CD4-positive, CD25-positive, alpha-beta regulatory T cell (primary cell): ENCODE measurements around the gene ADAP1. TPM values are rescaled to one million over a fixed set of nuclear protein-coding genes. Genes with fewer than 3 reads are reported as not detected.
"Not testable (repeated sequence)": the region's sequence is repeated elsewhere in the genome, so short reads cannot be mapped to it uniquely, and the experiment has no call there.

Source experiments
- ATAC-seq, 2 donors: fragments of 150-1000 bp; cut with Tn5 transposase; one replicate each; pipeline ENCODE4 v1.10.0; 2021; ENCODE audit warnings: low read depth in 2 of 2, moderate number of reproducible peaks in 2 of 2, moderate library complexity in 1 of 2
- DNase-seq, 3 donors: peaks; one replicate each; pipeline versions ENCODE4 v3.0.0 to v3.0.0-alpha.2; 2012 to 2022; ENCODE audit warnings: mixed read lengths in 1 of 3
- H3K27ac ChIP-seq: one replicate; pipeline ENCODE4 v1.7.0; 2013; ENCODE audit warnings: mild to moderate bottlenecking, low read length; ENCODE audit not compliant: insufficient read depth, poor library complexity, severe bottlenecking
- H3K27me3 ChIP-seq: one replicate; pipeline ENCODE4 v1.7.0; 2013; ENCODE audit warnings: low read length; ENCODE audit not compliant: control insufficient read depth, insufficient read depth
- H3K36me3 ChIP-seq: one replicate; pipeline ENCODE4 v1.7.0; 2013; ENCODE audit warnings: mild to moderate bottlenecking, low read length, moderate library complexity; ENCODE audit not compliant: control insufficient read depth, insufficient read depth
- H3K4me1 ChIP-seq: 2 replicates; pipeline ENCODE4 v1.7.0; 2013; ENCODE audit warnings: mild to moderate bottlenecking, low read length; ENCODE audit not compliant: insufficient read depth, control insufficient read depth, poor library complexity, severe bottlenecking
- H3K4me3 ChIP-seq: one replicate; pipeline ENCODE4 v1.7.0; 2013; ENCODE audit warnings: low read depth, mild to moderate bottlenecking, low read length, moderate library complexity
- H3K9me3 ChIP-seq, 2 experiments: 1 replicate in 1 of 2; 2 replicates in 1 of 2; pipeline ENCODE4 v1.7.0; 2013; ENCODE audit warnings: low read length in 2 of 2, mild to moderate bottlenecking in 1 of 2, moderate library complexity in 1 of 2; ENCODE audit not compliant: control insufficient read depth in 2 of 2
- H3K27ac Mint-ChIP-seq, 3 donors: one replicate each; pipeline ENCODE4 v1.8.0; 2020 to 2022; ENCODE audit warnings: mild to moderate bottlenecking in 3 of 3, mixed read lengths in 3 of 3, moderate library complexity in 2 of 3
- H3K27me3 Mint-ChIP-seq: one replicate; pipeline ENCODE4 v1.8.0; 2022; ENCODE audit warnings: mild to moderate bottlenecking, mixed read lengths
- H3K36me3 Mint-ChIP-seq: one replicate; pipeline ENCODE4 v1.8.0; 2020; ENCODE audit warnings: mixed read lengths
- H3K4me1 Mint-ChIP-seq, 4 donors: one replicate each; pipeline ENCODE4 v1.8.0; 2020 to 2022; ENCODE audit warnings: mixed read lengths in 4 of 4, mild to moderate bottlenecking in 1 of 4
- H3K4me3 Mint-ChIP-seq, 4 donors: one replicate each; pipeline ENCODE4 v1.8.0; 2020 to 2022; ENCODE audit warnings: mild to moderate bottlenecking in 4 of 4, mixed read lengths in 4 of 4, moderate library complexity in 3 of 4
- H3K9me3 Mint-ChIP-seq, 7 donors: one replicate each; pipeline ENCODE4 v1.8.0; 2020 to 2022; ENCODE audit warnings: mixed read lengths in 7 of 7, mild to moderate bottlenecking in 3 of 7, moderate library complexity in 2 of 7
- polyA plus RNA-seq, 4 donors: library from polyadenylated mRNA; unstranded; fragments of 300-500 nt; fragmentation: Illumina TruSeq; gene quantifications; one replicate each; pipeline ENCODE4 v1.2.3, GENCODE V29; 2021
- total RNA-seq: library from RNA; stranded (reverse); gene quantifications from one replicate; pipeline ENCODE4 v1.2.3, GENCODE V29; 2022

The ADAP1 gene
- total and polyA plus RNA-seq, 5 donors from 2014 or later = 2.9 to 8.8 (median 5.5) TPM

- Histone ChIP-seq H3K27ac (no peak overlapping the region), H3K4me1 (peaks cover 20% of the 10 kb centered on the region), H3K9me3 (no peaks in the 10 kb centered on the region), H3K36me3 (no peaks in the 10 kb centered on the region), H3K4me3 (no peak overlapping the region), H3K27me3 (no peaks in the 10 kb centered on the region)
- peaks cover 26% of the 10 kb centered on the region for H3K27me3 Mint-ChIP-seq
- ATAC-seq (no peak), DNase-seq (no peak)
- peak overlapping the region in 2 of 4 donors; percentile 45 to 68 for H3K4me3 Mint-ChIP-seq
- peaks cover 0 to 21% (median 11%) of the 10 kb centered on the region in 4 donors for H3K4me1 Mint-ChIP-seq
- peak overlapping the region in 1 of 3 donors; percentile 52 for H3K27ac Mint-ChIP-seq
- H3K36me3 Mint-ChIP-seq = peaks cover 3% of the 10 kb centered on the region
- peaks cover 0 to 1% (median 0%) of the 10 kb centered on the region in 7 donors for H3K9me3 Mint-ChIP-seq
These were observed 7.3 kb upstream of the ADAP1 start for GRCh38 chr7:961546-962400.

GRCh38 chr7:960972-961371, 6.5 kb upstream of the ADAP1 start:
- not testable (repeated sequence) for H3K27ac ChIP-seq, H3K36me3 ChIP-seq, H3K4me3 ChIP-seq, H3K27ac Mint-ChIP-seq, ATAC-seq, H3K36me3 Mint-ChIP-seq, H3K27me3 ChIP-seq, H3K9me3 ChIP-seq, H3K9me3 Mint-ChIP-seq, DNase-seq
- Mint-ChIP-seq H3K4me1 (peaks cover 0 to 17% (median 7%) of the 10 kb centered on the region in 4 donors), H3K4me3 (peak overlapping the region in 1 of 4 donors; percentile 68), H3K27me3 (peaks cover 27% of the 10 kb centered on the region)
- peaks cover 20% of the 10 kb centered on the region for H3K4me1 ChIP-seq

- Histone ChIP-seq H3K36me3 (no peaks in the 10 kb centered on the region), H3K27me3 (no peaks in the 10 kb centered on the region), H3K4me1 (peaks cover 20% of the 10 kb centered on the region), H3K27ac (no peak overlapping the region), H3K9me3 (no peaks in the 10 kb centered on the region), H3K4me3 (no peak overlapping the region)
- peaks cover 29% of the 10 kb centered on the region for H3K27me3 Mint-ChIP-seq
- no peak overlapping the region for H3K27ac Mint-ChIP-seq
- H3K4me1 Mint-ChIP-seq = peaks cover 0 to 15% (median 5%) of the 10 kb centered on the region in 4 donors
- DNase-seq = no peak
- H3K36me3 Mint-ChIP-seq = no peaks in the 10 kb centered on the region
- H3K4me3 Mint-ChIP-seq = no peak overlapping the region
- H3K9me3 Mint-ChIP-seq = peaks cover 0 to 1% (median 0%) of the 10 kb centered on the region in 7 donors
- no peak for ATAC-seq
These were observed 5.9 kb upstream of the ADAP1 start for GRCh38 chr7:960269-960871.

- H3K27me3 ChIP-seq, H3K27ac Mint-ChIP-seq, H3K36me3 Mint-ChIP-seq, H3K9me3 ChIP-seq, H3K4me3 Mint-ChIP-seq, ATAC-seq, DNase-seq, H3K27ac ChIP-seq, H3K36me3 ChIP-seq, H3K9me3 Mint-ChIP-seq, H3K4me3 ChIP-seq: not testable (repeated sequence)
- Mint-ChIP-seq H3K27me3 (peaks cover 29% of the 10 kb centered on the region), H3K4me1 (peaks cover 0 to 11% (median 3%) of the 10 kb centered on the region in 4 donors)
- peaks cover 18% of the 10 kb centered on the region for H3K4me1 ChIP-seq
These were observed 5.3 kb upstream of the ADAP1 start for GRCh38 chr7:959740-960139.

- no peak for ATAC-seq
- H3K27ac Mint-ChIP-seq = no peak overlapping the region
- Histone ChIP-seq H3K4me3 (no peak overlapping the region), H3K27me3 (no peaks in the 10 kb centered on the region), H3K9me3 (no peaks in the 10 kb centered on the region), H3K4me1 (peaks cover 13% of the 10 kb centered on the region), H3K36me3 (no peaks in the 10 kb centered on the region), H3K27ac (no peak overlapping the region)
- no peaks in the 10 kb centered on the region for H3K36me3 Mint-ChIP-seq
- peaks cover 0 to 1% (median 0%) of the 10 kb centered on the region in 7 donors for H3K9me3 Mint-ChIP-seq
- peaks cover 0 to 10% (median 2%) of the 10 kb centered on the region in 4 donors for H3K4me1 Mint-ChIP-seq
- H3K4me3 Mint-ChIP-seq = no peak overlapping the region
- H3K27me3 Mint-ChIP-seq = peaks cover 28% of the 10 kb centered on the region
- DNase-seq = no peak
These were observed 4.8 kb upstream of the ADAP1 start for GRCh38 chr7:959271-959670.

- Mint-ChIP-seq H3K4me1 (peaks cover 0 to 8% (median 1%) of the 10 kb centered on the region in 4 donors), H3K36me3 (no peaks in the 10 kb centered on the region), H3K27me3 (peaks cover 27% of the 10 kb centered on the region), H3K27ac (no peak overlapping the region), H3K4me3 (no peak overlapping the region), H3K9me3 (peaks cover 0 to 1% (median 0%) of the 10 kb centered on the region in 7 donors)
- Histone ChIP-seq H3K36me3 (no peaks in the 10 kb centered on the region), H3K27ac (no peak overlapping the region), H3K9me3 (no peaks in the 10 kb centered on the region), H3K4me1 (peaks cover 10% of the 10 kb centered on the region), H3K4me3 (no peak overlapping the region), H3K27me3 (no peaks in the 10 kb centered on the region)
- no peak for ATAC-seq
- DNase-seq = no peak
These were observed 4.0 kb upstream of the ADAP1 start for GRCh38 chr7:958221-959200.

- Histone ChIP-seq H3K4me1 (peaks cover 7% of the 10 kb centered on the region), H3K27me3 (no peaks in the 10 kb centered on the region), H3K36me3 (no peaks in the 10 kb centered on the region), H3K9me3 (no peaks in the 10 kb centered on the region), H3K4me3 (no peak overlapping the region), H3K27ac (no peak overlapping the region)
- Mint-ChIP-seq H3K9me3 (peaks cover 0 to 1% (median 0%) of the 10 kb centered on the region in 7 donors), H3K4me1 (peaks cover 0 to 6% (median 1%) of the 10 kb centered on the region in 4 donors), H3K36me3 (no peaks in the 10 kb centered on the region), H3K4me3 (no peak overlapping the region), H3K27ac (no peak overlapping the region), H3K27me3 (peaks cover 23% of the 10 kb centered on the region)
- no peak for ATAC-seq
- DNase-seq = no peak
These were observed 3.1 kb upstream of the ADAP1 start for GRCh38 chr7:957418-958220.
